ENCODE data around the gene PDE4D.

GRCh38 chr5:59335544-59335943, 558.0 kb downstream of the PDE4D start:
- TF ChIP-seq EZH2phosphoT487 (IDR thresholded peaks at IDR 0.05; ENCODE audit: insufficient read depth, low read depth), result no peak
- no peak for TF ChIP-seq EZH2 (IDR thresholded peaks at IDR 0.05; ENCODE audit: insufficient read depth, poor library complexity, severe bottlenecking)

Data from GM23248 (cell line).